Endometrial microvascular endothelial cells (primary cell): ENCODE results near the gene SCNN1A. TPM values are rescaled to one million over a fixed set of nuclear protein-coding genes. Genes with fewer than 3 reads are reported as not detected.
"Not testable (repeated sequence)": the region's sequence is repeated elsewhere in the genome, so short reads cannot be mapped to it uniquely, and the experiment has no call there.

Experiments used
- in situ Hi-C: cut with HindIII; loops from 2 replicates; pipeline ENCODE4 v1.10.0; 2017; ENCODE audit warnings: low sequenced_read_pairs, low pct_unique_long_range_greater_than_20kb; ENCODE audit errors: inconsistent ontology term
- total RNA-seq: library from RNA; depleted of rRNA; stranded (reverse); fragments of >200 nt; gene quantifications from one replicate; pipeline ENCODE4 v1.2.3, GENCODE V29; 2015; ENCODE audit errors: inconsistent ontology term

SCNN1A gene
- total RNA-seq, 1 donor from 2014 or later, result not detected

DNA sequence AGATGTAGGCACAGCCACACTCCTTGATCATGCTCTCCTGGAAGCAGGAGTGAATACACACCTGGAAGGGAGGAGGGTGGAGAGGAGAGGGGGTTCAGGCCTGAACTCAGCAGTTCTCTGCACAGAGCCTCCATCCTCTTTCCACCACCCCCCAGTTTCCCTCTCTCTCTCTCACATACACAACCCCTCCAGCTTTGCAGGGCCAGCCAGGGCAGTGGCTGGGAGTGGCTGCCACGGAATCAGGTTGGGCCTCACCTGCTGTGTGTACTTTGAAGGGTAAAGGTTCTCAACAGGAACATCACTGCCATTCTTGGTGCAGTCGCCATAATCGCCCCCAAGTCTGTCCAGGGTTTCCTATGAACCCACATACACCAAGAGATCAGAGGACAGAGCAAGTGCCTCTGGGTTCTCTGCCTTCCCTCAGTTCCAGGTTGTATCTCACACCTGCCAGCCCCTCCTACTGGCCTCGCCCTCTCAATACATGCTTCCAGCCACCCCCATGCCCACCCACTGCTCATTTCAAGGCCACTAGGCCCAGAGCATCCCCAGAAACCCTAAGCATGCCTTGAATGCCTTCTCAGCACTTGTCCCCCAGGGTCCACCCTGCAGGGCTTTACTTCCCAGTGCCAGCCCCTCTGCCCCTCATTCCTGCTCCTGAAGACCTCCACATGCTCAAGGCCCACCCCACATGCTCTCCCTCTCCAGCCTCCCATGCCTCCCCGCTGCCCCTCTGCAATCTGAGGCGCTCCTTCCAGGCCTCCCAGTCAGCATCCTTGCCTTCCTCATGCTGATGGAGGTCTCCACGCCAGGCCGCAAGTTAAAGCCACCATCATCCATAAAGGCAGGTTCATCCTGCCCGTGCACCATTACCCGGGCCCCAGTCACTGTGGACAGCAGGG lies 20.6 kb downstream of the SCNN1A start:
- in situ Hi-C loops, result no loop called here

DNA sequence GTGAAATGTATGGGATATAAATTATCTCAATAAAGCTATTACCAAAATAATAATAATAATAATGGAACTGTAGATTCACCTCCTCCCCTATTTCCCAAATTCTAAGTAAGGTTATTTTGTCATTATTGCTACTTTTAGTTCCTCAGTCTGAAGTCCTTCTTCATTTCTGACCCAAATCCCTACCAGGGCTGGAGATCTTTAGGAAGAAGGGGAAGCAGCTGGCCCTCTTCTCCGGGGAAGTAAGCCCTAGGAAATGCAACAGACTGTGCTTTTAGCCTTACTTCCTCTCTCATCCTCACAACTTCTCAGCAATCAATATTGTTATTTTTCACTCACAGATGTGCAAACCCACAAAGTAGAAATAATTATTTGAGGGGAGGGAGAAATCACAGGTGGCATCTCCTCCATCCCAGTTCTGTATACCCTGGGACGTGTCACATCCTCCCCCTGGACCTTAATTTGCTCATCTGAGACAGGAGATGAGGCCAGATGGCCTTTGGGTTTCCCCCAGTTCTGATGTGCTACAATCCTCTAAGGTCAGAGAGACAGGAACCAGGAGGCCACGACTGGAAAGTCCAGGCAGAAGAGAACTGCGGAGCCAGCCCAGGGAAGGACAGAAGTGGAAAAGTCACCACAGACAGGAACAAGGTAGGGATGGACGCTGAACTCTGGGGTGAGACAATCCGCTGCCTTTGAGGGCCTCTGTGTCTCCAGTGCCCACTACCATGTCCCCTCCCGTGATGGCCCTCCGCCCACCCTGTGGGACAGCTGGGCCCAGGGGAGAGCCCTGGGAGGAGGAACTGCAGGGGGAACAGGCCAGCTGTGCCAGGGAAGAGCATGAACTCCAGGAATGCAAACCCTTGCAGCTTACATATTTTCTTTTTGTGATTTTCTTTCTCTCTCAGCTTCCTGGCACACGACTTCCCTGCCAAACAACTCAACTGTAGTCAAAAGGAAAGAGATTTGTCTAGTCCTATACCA lies 22.9 kb downstream of the SCNN1A start:
- in situ Hi-C loops, result no loop called here

DNA sequence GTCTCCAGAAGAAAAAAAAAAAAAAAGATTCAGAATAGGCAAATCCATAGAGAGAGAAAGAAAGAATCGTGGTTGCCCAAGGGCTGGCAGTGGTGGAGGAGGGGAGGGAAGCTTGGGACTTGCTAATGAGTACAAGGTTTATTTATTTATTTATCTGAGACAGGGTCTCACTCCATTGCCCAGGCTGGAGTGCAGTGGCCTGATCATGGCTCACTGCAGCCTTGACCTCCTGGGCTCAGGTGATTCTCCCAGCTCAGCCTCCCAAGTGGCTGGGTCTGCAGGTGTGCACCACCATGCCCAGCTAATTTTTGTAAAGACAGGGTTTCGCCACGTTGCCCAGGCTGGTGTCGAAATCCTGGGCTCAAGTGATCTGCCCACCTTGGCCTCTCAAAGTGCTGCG lies 23.7 kb downstream of the SCNN1A start:
- in situ Hi-C loops, result no loop called here

DNA sequence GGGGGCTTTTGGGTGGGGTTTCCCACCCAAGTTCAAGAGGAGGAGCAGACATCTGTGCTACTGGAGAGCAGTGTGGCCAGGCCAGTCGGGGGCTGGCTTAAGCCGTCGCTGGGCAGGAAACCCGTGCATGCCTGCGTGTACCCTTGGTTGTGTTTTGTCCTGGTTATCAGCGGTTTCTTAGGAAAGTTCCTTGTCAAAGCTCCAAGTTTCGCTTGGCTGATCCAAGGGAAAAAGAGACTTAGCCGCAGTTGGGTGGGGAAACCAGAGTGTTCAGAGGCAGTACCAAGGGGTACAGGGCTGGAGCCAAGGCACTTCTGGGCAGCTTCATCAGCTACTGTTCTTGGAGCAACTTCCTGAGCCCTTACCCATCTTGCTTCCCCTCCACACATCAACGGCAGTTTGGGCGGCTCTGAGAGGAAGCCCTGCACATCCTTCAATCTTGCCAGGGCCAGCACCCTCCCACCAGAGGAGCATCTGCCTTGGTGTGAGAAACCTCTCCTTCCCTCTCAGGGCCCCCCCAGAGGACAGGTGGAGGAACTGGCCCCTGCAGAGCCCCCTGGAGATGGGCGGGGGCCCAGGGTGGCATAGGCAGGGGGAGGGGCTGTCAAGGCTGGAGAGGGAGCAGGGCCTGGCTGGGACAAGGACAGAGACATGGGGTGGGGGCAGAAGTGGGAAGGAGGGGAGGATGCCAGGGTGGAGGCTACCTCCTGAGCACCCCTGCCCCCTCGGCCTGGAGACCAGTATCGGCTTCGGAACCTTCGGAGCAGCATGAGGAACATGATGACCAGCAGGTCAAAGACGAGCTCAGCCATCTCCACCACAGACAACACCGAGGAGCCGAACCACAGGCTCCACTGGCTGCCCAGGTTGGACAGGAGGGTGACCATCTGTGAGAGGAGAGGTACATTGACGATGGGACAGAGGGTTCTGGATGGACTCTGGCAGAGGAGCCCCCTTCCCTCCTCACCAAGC lies 27.7 kb downstream of the SCNN1A start:
- in situ Hi-C loops, result no loop called here

DNA sequence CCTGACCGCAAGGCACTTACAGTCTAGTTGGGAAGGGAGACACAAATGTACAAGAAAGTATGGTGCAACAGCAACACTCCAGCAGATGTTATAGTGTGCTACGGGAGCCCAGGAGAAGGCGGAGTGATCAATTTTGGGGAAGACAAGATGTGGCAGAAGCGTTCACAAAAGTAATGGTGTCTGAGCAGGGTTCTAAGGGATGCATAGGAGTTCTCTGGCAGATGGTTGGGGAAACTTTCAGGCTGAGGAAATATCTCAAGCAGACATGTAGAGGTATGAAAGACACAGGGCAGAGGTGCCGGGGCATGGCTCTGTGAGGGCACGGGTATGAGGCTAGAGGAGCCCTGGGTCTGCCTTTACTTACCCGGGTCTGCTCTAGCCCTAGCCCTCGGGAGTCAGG lies 28.4 kb downstream of the SCNN1A start:
- in situ Hi-C loops, result no loop called here

DNA sequence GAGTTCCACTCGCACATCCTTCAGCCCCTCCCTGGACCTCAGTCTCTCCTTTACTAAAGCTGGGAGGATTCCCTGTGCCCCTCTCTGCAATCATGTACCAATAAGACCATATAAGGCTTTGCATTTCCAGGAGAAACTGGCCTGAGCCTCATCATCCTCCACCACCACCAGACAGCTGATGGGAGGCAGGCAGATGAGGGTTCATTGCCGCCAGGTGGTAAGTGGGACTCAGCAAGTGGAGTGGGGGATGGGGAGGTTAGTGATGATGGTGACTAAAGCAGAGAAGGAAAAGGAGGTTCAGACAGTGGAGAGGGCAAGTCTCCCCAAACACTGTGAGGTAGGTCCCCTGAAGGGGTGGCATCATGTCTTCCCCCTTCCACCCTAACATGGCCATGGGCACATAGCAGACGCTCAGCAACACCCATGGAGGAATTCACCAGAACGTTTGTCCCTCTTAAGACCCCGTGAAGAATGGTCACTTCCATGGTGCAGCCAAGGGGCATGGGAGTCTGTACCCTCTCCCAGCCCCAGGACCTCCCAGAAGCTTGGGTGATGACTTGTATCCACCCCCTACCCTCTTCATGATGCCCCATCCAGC lies 29.0 kb downstream of the SCNN1A start:
- in situ Hi-C loops, result no loop called here

DNA sequence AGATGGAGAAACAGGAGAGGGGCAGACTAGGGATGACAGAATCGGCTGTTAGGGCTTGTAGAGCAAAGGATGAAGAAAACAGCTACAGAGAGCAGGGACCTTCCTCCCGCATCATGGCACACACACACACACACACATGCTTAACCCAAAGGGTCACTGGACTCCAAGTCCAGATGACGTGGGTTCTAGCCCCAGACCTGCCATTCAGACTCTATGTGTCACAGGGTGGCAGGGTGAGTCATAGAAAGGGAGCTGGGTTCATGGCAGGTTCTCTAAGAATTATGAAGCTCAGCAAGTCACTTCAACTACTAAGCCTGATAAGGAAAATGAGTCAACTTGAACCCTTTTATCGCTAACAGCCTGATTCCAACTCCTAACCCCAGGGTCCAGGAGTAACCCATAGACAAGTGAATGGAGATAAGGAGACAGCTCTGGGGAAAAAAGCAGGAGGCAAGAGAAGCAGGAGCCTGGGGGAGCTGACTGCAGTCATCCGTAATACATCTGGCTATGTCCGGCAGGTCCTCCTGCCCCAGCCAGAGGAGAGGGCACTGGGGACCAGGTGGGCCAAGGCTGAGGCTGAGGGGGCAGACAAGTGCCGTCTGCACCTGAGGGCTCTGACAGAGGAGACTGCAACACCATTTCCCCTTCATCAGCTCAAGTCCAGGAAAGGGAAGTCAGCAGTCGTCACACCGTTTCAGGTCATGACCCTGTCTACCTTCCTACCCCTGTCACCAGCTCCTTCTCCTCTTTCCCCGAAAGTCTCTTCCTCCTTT lies 29.9 kb downstream of the SCNN1A start:
- in situ Hi-C loops, result no loop called here

DNA sequence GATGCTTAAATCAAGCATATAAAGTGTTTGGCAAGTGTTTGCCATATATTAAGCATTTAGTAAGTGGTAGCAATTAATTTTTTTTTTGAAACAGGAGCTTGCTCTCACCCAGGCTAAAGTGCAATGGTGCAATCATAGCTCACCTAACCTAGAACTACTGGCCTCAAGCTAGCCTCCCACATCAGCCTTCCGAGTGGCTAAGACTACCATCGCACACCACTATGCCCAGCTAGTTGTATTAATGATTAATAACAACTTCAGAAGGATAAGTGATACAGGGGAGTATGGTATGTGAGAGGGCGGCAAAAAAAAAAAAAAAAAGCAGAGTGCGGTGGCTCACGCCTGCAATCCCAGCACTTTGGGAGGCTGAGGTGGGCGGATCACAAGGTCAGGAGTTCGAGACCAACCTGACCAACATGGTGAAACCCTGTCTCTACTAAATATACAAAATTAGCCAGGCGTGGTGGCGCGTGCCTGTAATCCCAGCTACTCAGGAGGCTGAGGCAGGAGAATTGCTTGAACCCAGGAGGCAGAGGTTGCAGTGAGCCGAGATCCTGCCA lies 31.2 kb downstream of the SCNN1A start:
- in situ Hi-C loops, result not testable (repeated sequence)

DNA sequence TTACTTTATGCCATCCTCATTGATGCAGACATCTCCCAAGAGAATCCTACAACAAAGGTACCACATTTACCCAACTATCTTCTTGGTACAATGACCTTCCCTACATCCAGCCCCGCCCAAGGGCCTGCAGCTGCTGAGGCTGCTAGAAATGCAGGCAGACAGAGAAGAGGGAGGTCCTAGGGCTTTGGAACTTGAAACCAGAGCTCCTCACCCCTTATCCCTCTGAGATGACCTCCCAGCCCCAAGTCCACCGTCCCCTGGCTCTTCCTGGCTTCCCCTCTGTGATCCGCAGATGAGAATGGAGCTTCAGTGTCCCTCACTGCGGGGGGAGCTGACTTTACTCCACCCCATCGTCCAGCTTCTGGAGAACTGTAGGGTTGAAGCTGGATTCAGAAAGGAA lies 31.8 kb downstream of the SCNN1A start:
- in situ Hi-C loops, result no loop called here

DNA sequence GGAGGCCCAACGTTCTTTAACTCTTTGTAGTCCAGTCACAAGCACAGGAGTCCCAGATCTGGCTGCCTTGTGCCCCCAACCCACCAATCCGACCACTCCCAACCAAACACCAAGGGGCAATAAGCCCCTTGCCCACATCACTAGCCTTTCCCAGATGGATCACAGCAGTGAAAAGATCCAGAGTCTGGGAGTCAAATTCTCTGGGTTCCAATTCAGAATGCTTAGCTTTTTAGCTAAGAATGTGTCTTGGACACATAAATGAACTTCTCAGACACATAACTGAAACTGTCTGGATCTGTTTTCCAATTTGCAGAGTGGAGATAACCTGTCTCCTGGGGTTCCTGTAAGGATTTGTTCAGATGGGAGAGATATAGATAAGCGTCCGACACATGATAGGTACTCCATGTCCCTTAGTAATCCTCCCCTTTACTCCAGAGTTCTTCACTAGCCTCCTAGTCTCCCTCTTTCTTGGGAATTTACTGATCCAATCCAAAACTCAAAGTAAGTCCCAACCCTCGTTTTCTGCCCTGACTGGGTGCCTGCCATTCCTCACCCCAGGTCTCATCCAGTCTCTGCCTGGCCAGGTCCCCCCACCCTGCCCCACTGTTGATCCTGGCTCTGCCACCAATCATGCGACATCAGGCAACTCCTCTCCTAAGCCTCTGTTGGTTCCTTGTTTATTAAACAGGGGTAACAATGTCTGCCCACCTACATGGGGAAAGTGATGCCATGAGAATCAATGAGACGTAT lies 33.0 kb downstream of the SCNN1A start:
- in situ Hi-C loops, result no loop called here

DNA sequence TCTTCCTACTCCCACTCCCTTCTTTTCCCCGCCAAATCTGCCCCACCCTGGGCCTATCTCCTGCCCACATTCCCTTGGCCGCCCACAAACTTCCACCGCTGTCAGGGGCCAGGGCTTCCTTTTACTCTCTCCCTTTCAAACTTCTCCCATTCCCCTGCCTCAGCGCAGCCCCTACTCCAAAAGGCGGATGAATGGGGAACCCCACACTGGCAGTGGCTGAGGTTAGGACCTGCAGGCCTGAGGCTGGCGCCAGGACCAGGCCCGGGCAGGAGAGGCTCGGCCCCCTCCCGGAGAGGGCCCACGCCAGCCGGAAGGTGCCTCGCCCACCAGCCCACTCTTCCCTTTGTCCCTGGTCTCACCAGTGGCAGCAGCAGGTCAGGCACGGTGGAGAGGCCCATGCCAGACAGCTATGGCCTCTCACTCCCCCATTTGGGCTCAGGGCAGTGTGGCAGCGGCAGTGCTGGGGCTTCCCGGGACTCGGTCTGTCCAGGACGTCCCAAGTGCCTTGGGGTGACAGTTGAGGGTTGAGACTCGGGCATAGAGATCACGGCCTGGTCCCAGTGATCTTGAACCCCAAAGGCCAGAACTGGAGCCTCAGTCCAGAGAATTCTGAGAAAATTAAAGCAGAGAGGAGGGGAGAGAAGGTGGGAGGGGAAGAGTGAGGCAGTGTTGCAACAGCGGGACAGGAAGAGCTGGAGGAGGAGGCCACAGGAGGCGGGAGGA lies 33.8 kb downstream of the SCNN1A start, which contains the start of gene TNFRSF1A:
TNFRSF1A (minus strand) TSS at position 660 of the 723 bp plus-strand sequence; CDS start at position 398, 262 bp downstream.
- in situ Hi-C loops, result no loop called here

DNA sequence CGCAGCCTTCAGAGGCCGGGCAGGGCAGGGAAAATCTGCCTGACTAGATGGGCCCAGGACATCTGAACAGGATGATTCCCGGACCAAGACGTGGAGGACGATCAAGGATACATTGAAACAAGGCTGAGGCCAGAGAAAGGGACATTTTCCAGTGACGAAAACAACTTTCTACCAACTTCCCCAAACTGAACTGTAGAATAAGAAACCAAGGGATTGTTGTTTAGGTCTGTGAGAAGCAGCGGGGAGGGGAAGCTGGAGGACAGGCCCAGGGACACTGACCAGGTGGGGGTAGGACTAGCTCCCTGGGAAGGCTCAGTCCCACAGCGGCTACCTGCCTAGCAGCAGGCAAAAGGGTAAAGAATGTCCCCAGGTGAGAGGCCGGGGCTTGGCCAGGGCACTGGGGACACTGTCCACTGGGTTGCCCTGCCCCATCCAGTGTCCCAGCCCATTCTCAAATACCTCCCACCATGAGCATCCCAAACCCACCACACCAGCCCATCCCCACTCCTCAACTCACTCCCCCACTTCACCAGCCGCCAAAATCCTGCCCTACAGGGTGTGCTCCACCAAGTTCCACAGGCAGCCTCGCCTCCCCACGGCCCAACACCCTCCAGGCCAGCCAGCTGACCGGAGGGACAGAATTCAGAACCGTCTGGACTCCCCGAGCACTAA lies 34.5 kb downstream of the SCNN1A start:
- in situ Hi-C loops, result no loop called here

DNA sequence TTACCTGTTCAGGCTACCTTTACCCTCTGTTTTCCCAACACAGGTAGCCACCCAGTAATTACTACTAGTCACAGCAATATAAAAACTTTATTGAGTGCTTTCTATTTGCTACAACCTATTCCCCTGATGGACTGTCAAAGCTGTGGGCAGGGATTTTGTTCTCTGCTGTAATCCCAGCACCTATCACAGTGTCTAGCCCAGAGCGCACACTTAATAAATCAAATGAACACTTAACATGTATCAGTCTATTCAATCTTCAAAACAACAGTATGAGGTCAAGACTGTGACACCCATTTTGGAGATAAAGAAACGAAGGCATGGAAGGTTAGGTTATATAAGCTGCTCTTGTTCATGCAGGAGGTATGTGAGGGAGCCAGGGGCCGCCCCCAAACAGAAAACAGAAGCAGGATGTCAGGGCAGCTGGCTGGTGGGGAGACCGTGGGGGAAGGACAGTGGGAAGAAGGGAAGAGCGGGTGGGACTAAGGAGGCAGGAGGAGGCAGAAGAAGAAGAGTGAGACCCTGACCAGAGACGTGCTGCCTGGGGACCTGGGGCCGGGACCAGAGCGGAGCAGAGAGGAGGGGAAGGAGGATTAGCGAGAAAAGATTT lies 35.2 kb downstream of the SCNN1A start:
- in situ Hi-C loops, result no loop called here

DNA sequence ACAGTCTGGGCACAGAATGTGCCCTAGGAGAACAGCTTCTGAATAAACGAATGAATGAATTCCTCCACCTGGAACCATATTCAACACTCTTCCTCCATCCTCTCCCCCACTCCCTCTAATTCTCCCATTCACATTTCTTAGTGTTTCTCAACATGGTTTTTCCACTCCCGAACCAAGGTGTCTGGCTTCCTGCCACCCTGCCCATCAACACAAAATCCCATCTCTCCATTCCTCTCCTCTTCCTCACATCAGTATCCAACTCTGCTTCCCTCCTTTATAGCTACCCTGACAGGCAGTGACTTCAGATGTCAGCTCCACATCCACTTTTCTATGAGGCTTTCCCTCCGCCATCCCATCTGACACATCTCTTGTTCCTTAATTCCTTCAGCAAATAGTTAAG lies 36.4 kb downstream of the SCNN1A start:
- in situ Hi-C loops, result no loop called here

DNA sequence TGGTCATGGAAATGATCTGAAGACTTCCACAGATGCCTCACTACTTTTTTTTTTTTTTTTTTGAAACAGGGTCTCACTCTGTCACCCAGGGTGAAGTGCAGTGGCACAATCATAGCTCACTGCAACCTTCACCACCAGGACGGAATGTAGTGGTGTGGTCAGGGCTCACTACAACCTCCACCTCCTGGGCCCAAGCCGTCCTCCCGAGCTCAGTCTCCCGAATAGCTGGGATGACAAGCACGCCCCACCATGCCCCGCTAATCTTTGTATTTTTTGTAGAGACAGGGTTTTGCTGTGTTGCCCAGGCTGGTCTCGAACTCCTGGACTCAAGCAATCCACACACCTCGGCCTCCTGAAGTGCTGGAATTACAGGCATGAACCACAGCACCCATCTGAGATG lies 36.8 kb downstream of the SCNN1A start:
- in situ Hi-C loops, result not testable (repeated sequence)
